ENCODE measurements around the gene CRYBA2.
A peak's percentile ranks its signal among the peaks of the same experiment; 100 is the strongest.

CRYBA2 gene

GRCh38 chr2:218981881-218982585, 11.2 kb downstream of the CRYBA2 start:
- DNase-seq (ENCODE audit: low spot score): peak; percentile 70

- no peak for DNase-seq (ENCODE audit: low spot score)
Measured at GRCh38 chr2:218981390-218981880, 11.8 kb downstream of the CRYBA2 start.

- no peak for DNase-seq (ENCODE audit: low spot score)
Measured at GRCh38 chr2:218980735-218981389, 12.4 kb downstream of the CRYBA2 start.

GRCh38 chr2:218979846-218980734, 13.1 kb downstream of the CRYBA2 start:
- peak; percentile 71 for DNase-seq (ENCODE audit: low spot score)

GRCh38 chr2:218975060-218975777, 18.0 kb downstream of the CRYBA2 start:
- no peak for DNase-seq (ENCODE audit: low spot score)

GRCh38 chr2:218970894-218971293, 22.3 kb downstream of the CRYBA2 start:
- DNase-seq (ENCODE audit: low spot score): no peak

GRCh38 chr2:218964041-218964771, 29.0 kb downstream of the CRYBA2 start:
- peak; percentile 61 for DNase-seq (ENCODE audit: low spot score)

- no peak for DNase-seq (ENCODE audit: low spot score)
Measured at GRCh38 chr2:218963601-218964000, 29.6 kb downstream of the CRYBA2 start.

GRCh38 chr2:218962859-218963492, 30.2 kb downstream of the CRYBA2 start:
- DNase-seq (ENCODE audit: low spot score): peak; percentile 75

- DNase-seq (ENCODE audit: low spot score): no peak
Measured at GRCh38 chr2:218961651-218962570, 31.3 kb downstream of the CRYBA2 start.

- DNase-seq (ENCODE audit: low spot score): peak; percentile 13
Measured at GRCh38 chr2:218961229-218961628, 32.0 kb downstream of the CRYBA2 start.

- DNase-seq (ENCODE audit: low spot score): peak; percentile 12
Measured at GRCh38 chr2:218960309-218961165, 32.7 kb downstream of the CRYBA2 start.

GRCh38 chr2:218959761-218960308, 33.4 kb downstream of the CRYBA2 start:
- peak; percentile 17 for DNase-seq (ENCODE audit: low spot score)

- peak; percentile 81 for DNase-seq (ENCODE audit: low spot score)
Measured at GRCh38 chr2:218959141-218959731, 34.0 kb downstream of the CRYBA2 start, which contains the start of gene CDK5R2. CDK5R2 (plus strand) TSS chr2:218959666; CDS start chr2:218959821, 155 bp downstream.

GRCh38 chr2:218958276-218958675, 34.9 kb downstream of the CRYBA2 start:
- no peak for DNase-seq (ENCODE audit: low spot score)

GRCh38 chr2:218957671-218958070, 35.6 kb downstream of the CRYBA2 start:
- DNase-seq (ENCODE audit: low spot score): no peak

- DNase-seq (ENCODE audit: low spot score): no peak
Measured at GRCh38 chr2:218956039-218956438, 37.2 kb downstream of the CRYBA2 start.

All from SW480 (cell line).